Mammary epithelial cell (primary cell): ENCODE results near the gene F11R.

Experiments
- CTCF ChIP-seq, 2 donors: IDR thresholded peaks in 1 of 2; conservative IDR thresholded peaks in 1 of 2; 2 replicates each; pipeline ENCODE4 v1.5.1; 2011 to 2012; ENCODE audit warnings: inconsistent platforms in 2 of 2, low read length in 2 of 2, mild to moderate bottlenecking in 2 of 2, control low read depth in 1 of 2, low read depth in 1 of 2; ENCODE audit not compliant: insufficient read depth in 1 of 2; ENCODE audit errors: extremely low read depth in 1 of 2
- EZH2 ChIP-seq: IDR thresholded peaks from 2 replicates; pipeline ENCODE4 v1.6.1; 2012; ENCODE audit warnings: low read length, inconsistent platforms, borderline replicate concordance

- TF ChIP-seq EZH2: no peak
- no peak for TF ChIP-seq CTCF (conservative IDR thresholded peaks at IDR 0.05 in 1 of 2, IDR thresholded peaks at IDR 0.05 in 1 of 2; ENCODE audit: extremely low read depth in 1 of 2, insufficient read depth in 1 of 2, low read depth in 1 of 2, low read length in 2 of 2)
These were observed 24.8 kb downstream of the F11R start for GRCh38 chr1:160996178-160996577.
